Uterus (tissue), 2 donors: ENCODE measurements around the gene DNAH8.

ENCODE experiments used
- CTCF ChIP-seq, 4 experiments: fragments of 200-600 bp in 2 of 4; fragments of 450-650 bp in 2 of 4; sonication (generic) in 2 of 4; IDR thresholded peaks; one replicate each; pipeline ENCODE4 v1.5.1; 2016 to 2019; ENCODE audit warnings: antibody characterized with exemption in 4 of 4, mild to moderate bottlenecking in 2 of 4, moderate library complexity in 1 of 4
- POLR2A ChIP-seq, 2 donors: fragments of 450-650 bp; IDR thresholded peaks; one replicate each; pipeline ENCODE4 v1.6.1; 2016; ENCODE audit warnings: antibody characterized with exemption in 2 of 2, mild to moderate bottlenecking in 1 of 2, moderate library complexity in 1 of 2

GRCh38 chr6:38713812-38714211 is 1.3 kb upstream of the DNAH8 start:
- TF ChIP-seq CTCF (IDR thresholded peaks at IDR 0.05) (no peak), POLR2A (IDR thresholded peaks at IDR 0.05) (no peak)
